OCI-M2 (cell line): ENCODE measurements around the gene FARS2.

ENCODE experiments used
- DNase-seq: peaks from one replicate; lab custom pipeline; 2025; ENCODE audit not compliant: unreplicated experiment; lab: John Stamatoyannopoulos, UW

Gene FARS2

DNA sequence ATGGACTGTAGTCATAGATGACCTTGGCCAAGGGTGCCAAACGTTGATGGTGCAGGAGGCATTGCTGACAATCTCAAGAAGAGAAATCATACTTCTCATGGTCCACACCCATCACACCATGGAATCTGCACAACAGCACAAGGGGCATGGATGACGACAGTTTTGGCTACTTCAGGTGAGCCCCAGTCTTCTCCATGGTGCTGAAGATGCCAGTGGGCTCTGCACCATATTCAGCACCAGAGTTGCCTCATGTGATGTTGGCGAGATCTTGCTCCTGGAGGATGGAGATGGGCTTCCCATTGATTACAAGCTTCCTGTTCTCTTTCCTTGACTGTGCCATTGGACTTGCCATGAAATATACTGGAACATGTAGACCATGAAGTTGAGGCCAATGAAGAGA, 556.6 kb downstream of the FARS2 start:
- no peak for DNase-seq

DNA sequence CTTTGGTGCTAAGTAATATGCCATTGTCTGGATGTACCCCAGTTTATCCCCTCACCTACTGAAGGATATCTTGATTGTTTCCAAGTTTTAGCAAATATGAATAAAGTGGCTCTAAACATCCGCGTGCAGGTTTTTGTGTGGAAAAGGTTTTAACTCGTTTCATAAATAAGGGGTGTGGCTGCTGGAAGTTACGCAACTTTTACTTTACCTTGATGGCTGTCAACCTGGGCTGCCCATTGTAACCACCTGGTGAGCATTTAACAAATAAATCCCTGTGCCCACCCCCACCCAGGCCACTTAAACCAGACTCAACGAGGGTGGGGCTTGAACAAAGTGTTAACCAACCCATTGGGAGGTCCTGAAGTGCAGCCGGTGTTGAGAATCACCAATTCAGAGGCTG, 557.6 kb downstream of the FARS2 start:
- DNase-seq, result no peak
